Measurements from ENCODE around the gene UFC1.

The UFC1 gene

DNA sequence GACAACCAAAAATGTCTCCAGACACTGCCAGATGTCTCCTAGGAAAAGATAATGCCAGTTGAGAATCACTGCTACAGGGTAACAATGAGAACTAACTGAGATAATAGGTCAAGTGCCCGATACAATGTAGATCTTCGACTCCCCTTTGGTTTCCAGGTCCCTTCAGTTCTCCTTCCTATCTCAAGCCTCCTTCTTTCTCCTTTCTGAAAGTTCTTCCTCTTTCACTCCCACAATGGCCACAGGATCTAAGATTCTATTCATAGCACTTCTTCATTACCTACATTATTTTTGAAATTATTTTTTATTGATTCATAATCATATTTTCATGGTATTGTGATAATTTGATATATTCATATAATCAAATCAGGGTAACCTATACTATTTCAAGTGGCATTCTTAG is 42.3 kb upstream of the UFC1 start:
- Histone ChIP-seq H3K27ac (ENCODE audit: low read depth, low read length) (no peak overlapping the region), H3K4me1 (ENCODE audit: control insufficient read depth, low read length) (peaks cover 47% of the 10 kb centered on the region), H3K9me2 (replicated peaks; ENCODE audit: control insufficient read depth, low read length) (no peaks in the 10 kb centered on the region), H3K36me3 (ENCODE audit: control insufficient read depth, low read length) (peaks cover 58% of the 10 kb centered on the region), H4K20me1 (ENCODE audit: control insufficient read depth, insufficient read depth, low read depth, low read length) (peaks cover 16% of the 10 kb centered on the region; the same call in 1 of the 2 replicates), H3F3A (ENCODE audit: control insufficient read depth, insufficient read depth) (0 out of 2 replicates have a peak, but pooled peaks cover 2% of the 10 kb centered on the region), H3K79me2 (ENCODE audit: control insufficient read depth, low read length) (peaks cover 96% of the 10 kb centered on the region), H3K27me3 (ENCODE audit: control insufficient read depth, low read length) (no peaks in the 10 kb centered on the region), H3K9me3 (ENCODE audit: control insufficient read depth, insufficient read depth, low read length) (no peaks in the 10 kb centered on the region), H3K4me2 (ENCODE audit: low read length) (peak overlapping the region; percentile 12), H3K4me3 (ENCODE audit: low read length) (no peak overlapping the region)
- TF ChIP-seq EZH2phosphoT487 (IDR thresholded peaks at IDR 0.05; ENCODE audit: borderline replicate concordance, low read length), result no peak
- TF ChIP-seq, protein P1, sequence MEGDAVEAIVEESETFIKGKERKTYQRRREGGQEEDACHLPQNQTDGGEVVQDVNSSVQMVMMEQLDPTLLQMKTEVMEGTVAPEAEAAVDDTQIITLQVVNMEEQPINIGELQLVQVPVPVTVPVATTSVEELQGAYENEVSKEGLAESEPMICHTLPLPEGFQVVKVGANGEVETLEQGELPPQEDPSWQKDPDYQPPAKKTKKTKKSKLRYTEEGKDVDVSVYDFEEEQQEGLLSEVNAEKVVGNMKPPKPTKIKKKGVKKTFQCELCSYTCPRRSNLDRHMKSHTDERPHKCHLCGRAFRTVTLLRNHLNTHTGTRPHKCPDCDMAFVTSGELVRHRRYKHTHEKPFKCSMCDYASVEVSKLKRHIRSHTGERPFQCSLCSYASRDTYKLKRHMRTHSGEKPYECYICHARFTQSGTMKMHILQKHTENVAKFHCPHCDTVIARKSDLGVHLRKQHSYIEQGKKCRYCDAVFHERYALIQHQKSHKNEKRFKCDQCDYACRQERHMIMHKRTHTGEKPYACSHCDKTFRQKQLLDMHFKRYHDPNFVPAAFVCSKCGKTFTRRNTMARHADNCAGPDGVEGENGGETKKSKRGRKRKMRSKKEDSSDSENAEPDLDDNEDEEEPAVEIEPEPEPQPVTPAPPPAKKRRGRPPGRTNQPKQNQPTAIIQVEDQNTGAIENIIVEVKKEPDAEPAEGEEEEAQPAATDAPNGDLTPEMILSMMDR (IDR thresholded peaks at IDR 0.05; ENCODE audit: low read depth, low read length, poor library complexity, severe bottlenecking), result no peak

DNA sequence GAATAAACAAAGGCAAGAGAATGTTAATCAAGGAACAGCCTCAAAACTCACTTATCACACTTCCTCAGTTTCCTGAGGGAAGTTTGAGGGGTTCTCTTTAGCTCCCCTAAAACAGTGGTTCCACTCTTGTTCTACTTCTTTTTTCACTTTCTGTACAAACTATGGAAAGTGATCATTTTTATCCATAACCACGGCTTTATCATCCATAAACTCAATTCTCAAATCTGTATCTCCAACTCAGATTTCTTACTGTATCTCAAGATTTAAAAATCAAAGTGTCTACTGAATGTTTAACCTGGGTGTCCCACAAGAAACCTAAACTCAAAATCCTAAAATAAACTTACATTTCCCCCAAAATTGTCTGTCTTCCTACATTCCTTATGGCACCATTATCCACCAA is 39.9 kb upstream of the UFC1 start:
- no peaks in the 10 kb centered on the region for H3K9me3 ChIP-seq (ENCODE audit: control insufficient read depth, insufficient read depth, low read length)

DNA sequence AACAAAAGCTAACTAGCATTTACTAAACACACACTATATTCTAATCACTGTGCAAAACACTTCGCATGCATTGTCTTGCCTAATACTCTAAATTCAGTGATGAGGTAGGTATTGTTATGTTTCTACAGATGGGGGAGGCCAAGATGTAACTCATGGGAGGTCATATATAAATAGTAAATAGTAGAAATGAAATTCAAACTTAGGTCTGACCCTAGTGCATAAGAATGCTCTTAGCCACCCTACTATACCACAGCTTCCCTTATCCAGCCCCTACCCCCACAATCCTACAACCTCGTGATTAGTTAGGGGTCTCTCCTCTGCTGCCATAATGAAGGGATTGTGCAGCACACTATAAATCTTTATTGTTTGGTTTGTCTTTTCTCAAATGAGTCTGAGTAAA is 39.2 kb upstream of the UFC1 start:
- Histone ChIP-seq H3K4me3 (ENCODE audit: low read length) (no peak overlapping the region), H3K4me2 (ENCODE audit: low read length) (peak overlapping the region; percentile 3; the same call in 1 of the 2 replicates), H3K27ac (ENCODE audit: low read depth, low read length) (no peak overlapping the region), H3K9me3 (ENCODE audit: control insufficient read depth, insufficient read depth, low read length) (no peaks in the 10 kb centered on the region), H4K20me1 (ENCODE audit: control insufficient read depth, insufficient read depth, low read depth, low read length) (peaks cover 17% of the 10 kb centered on the region; the same call in 1 of the 2 replicates), H3K79me2 (ENCODE audit: control insufficient read depth, low read length) (peaks cover 99% of the 10 kb centered on the region), H3K4me1 (ENCODE audit: control insufficient read depth, low read length) (peaks cover 64% of the 10 kb centered on the region), H3F3A (ENCODE audit: control insufficient read depth, insufficient read depth) (0 out of 2 replicates have a peak, but pooled peaks cover 2% of the 10 kb centered on the region), H3K36me3 (ENCODE audit: control insufficient read depth, low read length) (peaks cover 57% of the 10 kb centered on the region), H3K27me3 (ENCODE audit: control insufficient read depth, low read length) (no peaks in the 10 kb centered on the region), H3K9me2 (replicated peaks; ENCODE audit: control insufficient read depth, low read length) (no peaks in the 10 kb centered on the region)
- TF ChIP-seq, protein P1 (IDR thresholded peaks at IDR 0.05; ENCODE audit: low read depth, low read length, poor library complexity, severe bottlenecking), result no peak
- no peak for TF ChIP-seq EZH2phosphoT487 (IDR thresholded peaks at IDR 0.05; ENCODE audit: borderline replicate concordance, low read length)

More for the DNA sequence above, 39.9 kb upstream of the UFC1 start:
- no peak overlapping the region for H3K4me3 ChIP-seq (ENCODE audit: low read length)
- no peak for TF ChIP-seq EZH2phosphoT487 (IDR thresholded peaks at IDR 0.05; ENCODE audit: borderline replicate concordance, low read length)
- TF ChIP-seq, protein P1 (IDR thresholded peaks at IDR 0.05; ENCODE audit: low read depth, low read length, poor library complexity, severe bottlenecking), result no peak
- peaks cover 58% of the 10 kb centered on the region for H3K4me1 ChIP-seq (ENCODE audit: control insufficient read depth, low read length)
- H4K20me1 ChIP-seq (ENCODE audit: control insufficient read depth, insufficient read depth, low read depth, low read length), result peaks cover 17% of the 10 kb centered on the region; the same call in 1 of the 2 replicates
- no peaks in the 10 kb centered on the region for H3K27me3 ChIP-seq (ENCODE audit: control insufficient read depth, low read length)
- H3K79me2 ChIP-seq (ENCODE audit: control insufficient read depth, low read length), result peaks cover 99% of the 10 kb centered on the region
- no peaks in the 10 kb centered on the region for H3K9me2 ChIP-seq (replicated peaks; ENCODE audit: control insufficient read depth, low read length)
- H3K27ac ChIP-seq (ENCODE audit: low read depth, low read length), result no peak overlapping the region
- peak overlapping the region; percentile 3; the same call in 1 of the 2 replicates for H3K4me2 ChIP-seq (ENCODE audit: low read length)
- 0 out of 2 replicates have a peak, but pooled peaks cover 2% of the 10 kb centered on the region for H3F3A ChIP-seq (ENCODE audit: control insufficient read depth, insufficient read depth)
- peaks cover 58% of the 10 kb centered on the region for H3K36me3 ChIP-seq (ENCODE audit: control insufficient read depth, low read length)

All from DOHH2 (cell line).